A673 (cell line): ENCODE data around the gene P2RX5. TPM values are rescaled to one million over a fixed set of nuclear protein-coding genes. Genes with fewer than 3 reads are reported as not detected.

Experiments
- BruUV-seq: library from RNA; stranded (reverse); fragments of 400-500 nt; replicated peaks from 2 replicates; lab custom pipeline; 2021; lab: Mats Ljungman, UMichigan
- CTCF ChIA-PET: fragments of 300-600 bp; sonication (Branson Sonifier 250); formaldehyde crosslinking; loops from one replicate; lab custom pipeline; 2022; ENCODE audit warnings: antibody characterized with exemption; lab: Charles Lee
- POLR2A ChIA-PET: fragments of 300-600 bp; sonication (Branson Sonifier 250); formaldehyde crosslinking; loops from one replicate; lab custom pipeline; 2022; ENCODE audit warnings: antibody characterized with exemption; ENCODE audit not compliant: low non-redundant PET; lab: Charles Lee
- DNase-seq: peaks from one replicate; pipeline ENCODE4 v3.0.0-alpha.2; 2015; ENCODE audit warnings: low spot score
- H3K27ac ChIP-seq: fragments of 200-600 bp; sonication (generic); 2 replicates; pipeline ENCODE4 v1.5.1; 2016; ENCODE audit warnings: mixed run types, low read depth, mild to moderate bottlenecking, mixed read lengths, antibody characterized with exemption, low read length; ENCODE audit not compliant: poor library complexity, severe bottlenecking
- H3K27me3 ChIP-seq: fragments of 200-600 bp; sonication (generic); replicated peaks from 2 replicates; pipeline ENCODE4 v1.6.1; 2017; ENCODE audit warnings: mixed run types, low read depth, mild to moderate bottlenecking, mixed read lengths, antibody characterized with exemption, low read length; ENCODE audit not compliant: insufficient read depth, poor library complexity
- H3K36me3 ChIP-seq: fragments of 200-600 bp; sonication (generic); 2 replicates; pipeline ENCODE4 v1.6.1; 2016; ENCODE audit warnings: mixed run types, mild to moderate bottlenecking, mixed read lengths, antibody characterized with exemption, low read length; ENCODE audit not compliant: insufficient read depth, poor library complexity, severe bottlenecking
- H3K4me1 ChIP-seq: fragments of 200-600 bp; sonication (generic); 2 replicates; pipeline ENCODE4 v1.6.1; 2017; ENCODE audit warnings: mixed run types, mild to moderate bottlenecking, mixed read lengths, antibody characterized with exemption, low read length; ENCODE audit not compliant: insufficient read depth, poor library complexity, severe bottlenecking
- H3K4me3 ChIP-seq: fragments of 200-600 bp; sonication (generic); 2 replicates; pipeline ENCODE4 v1.5.1; 2016; ENCODE audit warnings: low read depth, mixed run types, mild to moderate bottlenecking, mixed read lengths, low read length; ENCODE audit not compliant: poor library complexity, severe bottlenecking
- H3K9me3 ChIP-seq: fragments of 200-600 bp; sonication (generic); 2 replicates; pipeline ENCODE4 v1.6.1; 2016; ENCODE audit warnings: mixed run types, low read depth, mild to moderate bottlenecking, mixed read lengths, antibody characterized with exemption, low read length; ENCODE audit not compliant: poor library complexity, severe bottlenecking
- CTCF ChIP-seq: fragments of 300-800, 200-600 bp; sonication (generic); conservative IDR thresholded peaks from 2 replicates; pipeline ENCODE4 v1.5.1; 2017; ENCODE audit warnings: low read depth, mild to moderate bottlenecking, antibody characterized with exemption, low read length, moderate library complexity, mixed read lengths
- EZH2 ChIP-seq: fragments of 200-600 bp; sonication (generic); IDR thresholded peaks from 2 replicates; pipeline ENCODE4 v1.6.1; 2017; ENCODE audit warnings: borderline replicate concordance, low read depth, mild to moderate bottlenecking, mixed read lengths, antibody characterized with exemption, low read length; ENCODE audit not compliant: poor library complexity, severe bottlenecking
- intact Hi-C: fragments of 100-400 bp; cut with micrococcal nuclease; formaldehyde crosslinking; loops from one replicate; pipeline ENCODE4 v1.10.0; 2022; ENCODE audit not compliant: unreplicated experiment
- total RNA-seq: library from RNA; stranded (reverse); gene quantifications from 2 replicates; pipeline ENCODE4 v1.2.3, GENCODE V29; 2021

P2RX5 gene
- total RNA-seq, 1 experiment from 2014 or later: 0.45 TPM

GRCh38 chr17:3636154-3636907, 59.6 kb downstream of the P2RX5 start, which contains the start of the genes CTNS and SHPK:
TSS of gene CTNS (plus strand) at chr17:3636760. CDS start at chr17:3640207, 3,447 bp downstream.
TSS of gene SHPK (minus strand) at chr17:3636250. CDS start at chr17:3636219, 31 bp downstream.
- Histone ChIP-seq H3K27me3 (no peaks in the 10 kb centered on the region), H3K27ac (peak within 1 kb of the TSS; percentile 94), H3K4me3 (peak within 1 kb of the TSS; percentile 94), H3K4me1 (no peaks in the 10 kb centered on the region), H3K9me3 (no peaks in the 10 kb centered on the region), H3K36me3 (no peaks in the 10 kb centered on the region)
- CTCF ChIA-PET: interaction anchor here (0.8 to 1.0 kb wide), 2 partner anchors 278 to 588 kb away, joined by 3 to 5 read pairs; no protein-coding TSS in a partner anchor
- intact Hi-C loops: no loop called here
- POLR2A ChIA-PET: interaction anchor here (0.6 kb wide), 2 partner anchors 28 to 597 kb away, joined by 3 to 8 read pairs; no protein-coding TSS in a partner anchor
- no TSS peak for BruUV-seq
- no peak for TF ChIP-seq CTCF
- no peak for TF ChIP-seq EZH2
- peak; percentile 98 for DNase-seq

- ChIA-PET CTCF (no interaction called here), POLR2A (interaction anchor here (0.6 kb wide), 1 partner anchor 596 kb away, joined by 8 read pairs; no protein-coding TSS in a partner anchor)
- H3K4me3 ChIP-seq: peak overlapping the region; percentile 94
- no peaks in the 10 kb centered on the region for H3K27me3 ChIP-seq
- H3K9me3 ChIP-seq: no peaks in the 10 kb centered on the region
- H3K36me3 ChIP-seq: no peaks in the 10 kb centered on the region
- no TSS peak for BruUV-seq
- intact Hi-C loops: no loop called here
- no peak for DNase-seq
- H3K4me1 ChIP-seq: no peaks in the 10 kb centered on the region
- TF ChIP-seq EZH2: no peak
- no peak for TF ChIP-seq CTCF
- peak overlapping the region; percentile 94 for H3K27ac ChIP-seq
Observed at GRCh38 chr17:3635474-3636153, 60.3 kb downstream of the P2RX5 start.

GRCh38 chr17:3632287-3632686, 63.7 kb downstream of the P2RX5 start:
- TF ChIP-seq CTCF: no peak
- no peak for TF ChIP-seq EZH2

More at GRCh38 chr17:3632287-3632686, 63.7 kb downstream of the P2RX5 start:
- no peaks in the 10 kb centered on the region for H3K4me1 ChIP-seq
- no peaks in the 10 kb centered on the region for H3K27me3 ChIP-seq
- POLR2A ChIA-PET: no interaction called here
- intact Hi-C loops: no loop called here
- H3K36me3 ChIP-seq: peaks cover 7% of the 10 kb centered on the region
- CTCF ChIA-PET: no interaction called here
- H3K27ac ChIP-seq: no peak overlapping the region
- no peak for DNase-seq
- H3K9me3 ChIP-seq: no peaks in the 10 kb centered on the region
- no TSS peak for BruUV-seq
- H3K4me3 ChIP-seq: no peak overlapping the region
